Activated CD8-positive, alpha-beta memory T cell treated with anti-CD3 and anti-CD28 coated beads, Interleukin-2, amount 50 U/mL, for 1 hour (primary cell): Measurements from ENCODE around the gene KIRREL3.

ENCODE experiments used
- DNase-seq: peaks from one replicate; pipeline ENCODE4 v3.0.0-alpha.2; 2020; ENCODE audit errors: extremely low read depth

Gene KIRREL3

GRCh38 chr11:126997196-126997595 is 3.4 kb downstream of the KIRREL3 start:
- DNase-seq: no peak

- no peak for DNase-seq
Measured at GRCh38 chr11:126996036-126996804, 4.3 kb downstream of the KIRREL3 start.

- no peak for DNase-seq
Measured at GRCh38 chr11:126993599-126993998, 7.0 kb downstream of the KIRREL3 start.

GRCh38 chr11:126992804-126993111 is 7.8 kb downstream of the KIRREL3 start:
- no peak for DNase-seq

- DNase-seq: no peak
Measured at GRCh38 chr11:126992065-126992803, 8.3 kb downstream of the KIRREL3 start.

- no peak for DNase-seq
Measured at GRCh38 chr11:126991596-126991995, 9.0 kb downstream of the KIRREL3 start.

- DNase-seq: no peak
Measured at GRCh38 chr11:126990716-126991480, 9.7 kb downstream of the KIRREL3 start.

- no peak for DNase-seq
Measured at GRCh38 chr11:126989942-126990715, 10.4 kb downstream of the KIRREL3 start.

- no peak for DNase-seq
Measured at GRCh38 chr11:126988655-126989054, 11.9 kb downstream of the KIRREL3 start.

- DNase-seq: no peak
Measured at GRCh38 chr11:126981635-126982034, 18.9 kb downstream of the KIRREL3 start.

GRCh38 chr11:126978911-126979310 is 21.7 kb downstream of the KIRREL3 start:
- no peak for DNase-seq

- DNase-seq: no peak
Measured at GRCh38 chr11:126978165-126978564, 22.4 kb downstream of the KIRREL3 start.

GRCh38 chr11:126973051-126973450 is 27.5 kb downstream of the KIRREL3 start:
- DNase-seq: no peak

- no peak for DNase-seq
Measured at GRCh38 chr11:126971305-126971704, 29.3 kb downstream of the KIRREL3 start.

GRCh38 chr11:126969865-126970479 is 30.6 kb downstream of the KIRREL3 start:
- no peak for DNase-seq

GRCh38 chr11:126968915-126969314 is 31.7 kb downstream of the KIRREL3 start:
- no peak for DNase-seq

GRCh38 chr11:126965331-126965730 is 35.2 kb downstream of the KIRREL3 start:
- DNase-seq: no peak

- no peak for DNase-seq
Measured at GRCh38 chr11:126963603-126964363, 36.8 kb downstream of the KIRREL3 start.

GRCh38 chr11:126963115-126963514 is 37.5 kb downstream of the KIRREL3 start:
- no peak for DNase-seq

GRCh38 chr11:126959700-126960099 is 40.9 kb downstream of the KIRREL3 start:
- no peak for DNase-seq

- no peak for DNase-seq
Measured at GRCh38 chr11:126956635-126957034, 43.9 kb downstream of the KIRREL3 start.
